ENCODE data around the gene MEGF11. TPM values are rescaled to one million over a fixed set of nuclear protein-coding genes. Genes with fewer than 3 reads are reported as not detected.

The MEGF11 gene
- polyA plus RNA-seq, 3 donors from 2014 or later: not detected

GRCh38 chr15:66210684-66211083 lies 42.9 kb downstream of the MEGF11 start:
- Mint-ChIP-seq H3K4me1 (no peaks in the 10 kb centered on the region), H3K9me3 (peaks cover 0 to 5% (median 0%) of the 10 kb centered on the region in 6 donors), H3K27me3 (ENCODE audit: low read depth in 3 of 3) (peaks cover 0 to 7% (median 4%) of the 10 kb centered on the region in 3 donors), H3K27ac (no peak overlapping the region), H3K36me3 (no peaks in the 10 kb centered on the region), H3K4me3 (no peak overlapping the region)
- no peak for DNase-seq

- H3K36me3 Mint-ChIP-seq: no peaks in the 10 kb centered on the region
- H3K4me1 Mint-ChIP-seq: no peaks in the 10 kb centered on the region
- no peak overlapping the region for H3K27ac Mint-ChIP-seq
- no peak overlapping the region for H3K4me3 Mint-ChIP-seq
- no peaks in the 10 kb centered on the region for H3K9me3 Mint-ChIP-seq
- peaks cover 2 to 9% (median 2%) of the 10 kb centered on the region in 3 donors for H3K27me3 Mint-ChIP-seq (ENCODE audit: low read depth in 3 of 3)
- DNase-seq: no peak
These were observed 54.8 kb downstream of the MEGF11 start for GRCh38 chr15:66198757-66199156.

GRCh38 chr15:66196602-66197001 lies 56.9 kb downstream of the MEGF11 start:
- Mint-ChIP-seq H3K4me3 (no peak overlapping the region), H3K4me1 (no peaks in the 10 kb centered on the region), H3K36me3 (no peaks in the 10 kb centered on the region), H3K27ac (no peak overlapping the region), H3K27me3 (ENCODE audit: low read depth in 3 of 3) (peaks cover 0 to 9% (median 2%) of the 10 kb centered on the region in 3 donors), H3K9me3 (no peaks in the 10 kb centered on the region)
- no peak for DNase-seq

GRCh38 chr15:66195621-66196230 lies 57.8 kb downstream of the MEGF11 start:
- no peaks in the 10 kb centered on the region for H3K36me3 Mint-ChIP-seq
- H3K27ac Mint-ChIP-seq: no peak overlapping the region
- no peak overlapping the region for H3K4me3 Mint-ChIP-seq
- no peaks in the 10 kb centered on the region for H3K4me1 Mint-ChIP-seq
- H3K27me3 Mint-ChIP-seq (ENCODE audit: low read depth in 3 of 3): peaks cover 0 to 7% (median 2%) of the 10 kb centered on the region in 3 donors
- no peak for DNase-seq
- no peaks in the 10 kb centered on the region for H3K9me3 Mint-ChIP-seq

- Mint-ChIP-seq H3K9me3 (no peaks in the 10 kb centered on the region), H3K27me3 (ENCODE audit: low read depth in 3 of 3) (peaks cover 0 to 7% (median 0%) of the 10 kb centered on the region in 3 donors), H3K27ac (no peak overlapping the region), H3K4me3 (no peak overlapping the region), H3K36me3 (no peaks in the 10 kb centered on the region), H3K4me1 (no peaks in the 10 kb centered on the region)
- DNase-seq: no peak
These were observed 60.5 kb downstream of the MEGF11 start for GRCh38 chr15:66193066-66193465.

GRCh38 chr15:66190746-66191145 lies 62.8 kb downstream of the MEGF11 start:
- Mint-ChIP-seq H3K27me3 (ENCODE audit: low read depth in 3 of 3) (peaks cover 1 to 4% (median 4%) of the 10 kb centered on the region in 3 donors), H3K4me1 (no peaks in the 10 kb centered on the region), H3K36me3 (no peaks in the 10 kb centered on the region), H3K9me3 (no peaks in the 10 kb centered on the region), H3K27ac (no peak overlapping the region), H3K4me3 (no peak overlapping the region)
- no peak for DNase-seq

- no peaks in the 10 kb centered on the region for H3K36me3 Mint-ChIP-seq
These were observed 64.3 kb downstream of the MEGF11 start for GRCh38 chr15:66189291-66189690.

GRCh38 chr15:66188464-66188863 lies 65.1 kb downstream of the MEGF11 start:
- no peaks in the 10 kb centered on the region for H3K9me3 Mint-ChIP-seq
- H3K27me3 Mint-ChIP-seq (ENCODE audit: low read depth in 3 of 3): peaks cover 1 to 10% (median 2%) of the 10 kb centered on the region in 3 donors
- H3K4me3 Mint-ChIP-seq: no peak overlapping the region
- no peak overlapping the region for H3K27ac Mint-ChIP-seq
- H3K36me3 Mint-ChIP-seq: no peaks in the 10 kb centered on the region
- H3K4me1 Mint-ChIP-seq: no peaks in the 10 kb centered on the region
- no peak for DNase-seq

More at GRCh38 chr15:66189291-66189690, 64.3 kb downstream of the MEGF11 start:
- no peak for DNase-seq
- no peaks in the 10 kb centered on the region for H3K4me1 Mint-ChIP-seq
- H3K27ac Mint-ChIP-seq: no peak overlapping the region
- H3K9me3 Mint-ChIP-seq: no peaks in the 10 kb centered on the region
- H3K27me3 Mint-ChIP-seq (ENCODE audit: low read depth in 3 of 3): peaks cover 1 to 7% (median 4%) of the 10 kb centered on the region in 3 donors
- no peak overlapping the region for H3K4me3 Mint-ChIP-seq

- Mint-ChIP-seq H3K9me3 (no peaks in the 10 kb centered on the region), H3K27ac (no peak overlapping the region), H3K4me3 (no peak overlapping the region), H3K27me3 (ENCODE audit: low read depth in 3 of 3) (peaks cover 1 to 12% (median 2%) of the 10 kb centered on the region in 3 donors), H3K4me1 (no peaks in the 10 kb centered on the region), H3K36me3 (no peaks in the 10 kb centered on the region)
- no peak for DNase-seq
These were observed 66.3 kb downstream of the MEGF11 start for GRCh38 chr15:66187271-66187670.

- Mint-ChIP-seq H3K4me3 (no peak overlapping the region), H3K27me3 (ENCODE audit: low read depth in 3 of 3) (peaks cover 1 to 12% (median 2%) of the 10 kb centered on the region in 3 donors), H3K9me3 (no peaks in the 10 kb centered on the region), H3K27ac (no peak overlapping the region), H3K36me3 (no peaks in the 10 kb centered on the region), H3K4me1 (no peaks in the 10 kb centered on the region)
- no peak for DNase-seq
These were observed 67.3 kb downstream of the MEGF11 start for GRCh38 chr15:66186049-66186825.

- H3K4me3 Mint-ChIP-seq: no peak overlapping the region
- no peak overlapping the region for H3K27ac Mint-ChIP-seq
- DNase-seq: no peak
- H3K36me3 Mint-ChIP-seq: no peaks in the 10 kb centered on the region
- no peaks in the 10 kb centered on the region for H3K9me3 Mint-ChIP-seq
- peaks cover 1 to 18% (median 4%) of the 10 kb centered on the region in 3 donors for H3K27me3 Mint-ChIP-seq (ENCODE audit: low read depth in 3 of 3)
- H3K4me1 Mint-ChIP-seq: no peaks in the 10 kb centered on the region
These were observed 68.4 kb downstream of the MEGF11 start for GRCh38 chr15:66184936-66185790.

- Mint-ChIP-seq H3K4me1 (no peaks in the 10 kb centered on the region), H3K27ac (no peak overlapping the region), H3K9me3 (no peaks in the 10 kb centered on the region), H3K36me3 (no peaks in the 10 kb centered on the region), H3K27me3 (ENCODE audit: low read depth in 3 of 3) (peaks cover 1 to 19% (median 5%) of the 10 kb centered on the region in 3 donors), H3K4me3 (no peak overlapping the region)
- DNase-seq: no peak
These were observed 69.1 kb downstream of the MEGF11 start for GRCh38 chr15:66184492-66184891.

- Mint-ChIP-seq H3K9me3 (no peaks in the 10 kb centered on the region), H3K27me3 (ENCODE audit: low read depth in 3 of 3) (peaks cover 3 to 19% (median 8%) of the 10 kb centered on the region in 3 donors), H3K27ac (no peak overlapping the region), H3K4me1 (no peaks in the 10 kb centered on the region), H3K4me3 (no peak overlapping the region), H3K36me3 (no peaks in the 10 kb centered on the region)
- no peak for DNase-seq
These were observed 72.9 kb downstream of the MEGF11 start for GRCh38 chr15:66180531-66181097.

Data from immature natural killer cell (primary cell).